ENCODE results near the gene MLLT6.
"Not testable (repeated sequence)": the region's sequence is repeated elsewhere in the genome, so short reads cannot be mapped to it uniquely, and the experiment has no call there.

MLLT6 gene

DNA sequence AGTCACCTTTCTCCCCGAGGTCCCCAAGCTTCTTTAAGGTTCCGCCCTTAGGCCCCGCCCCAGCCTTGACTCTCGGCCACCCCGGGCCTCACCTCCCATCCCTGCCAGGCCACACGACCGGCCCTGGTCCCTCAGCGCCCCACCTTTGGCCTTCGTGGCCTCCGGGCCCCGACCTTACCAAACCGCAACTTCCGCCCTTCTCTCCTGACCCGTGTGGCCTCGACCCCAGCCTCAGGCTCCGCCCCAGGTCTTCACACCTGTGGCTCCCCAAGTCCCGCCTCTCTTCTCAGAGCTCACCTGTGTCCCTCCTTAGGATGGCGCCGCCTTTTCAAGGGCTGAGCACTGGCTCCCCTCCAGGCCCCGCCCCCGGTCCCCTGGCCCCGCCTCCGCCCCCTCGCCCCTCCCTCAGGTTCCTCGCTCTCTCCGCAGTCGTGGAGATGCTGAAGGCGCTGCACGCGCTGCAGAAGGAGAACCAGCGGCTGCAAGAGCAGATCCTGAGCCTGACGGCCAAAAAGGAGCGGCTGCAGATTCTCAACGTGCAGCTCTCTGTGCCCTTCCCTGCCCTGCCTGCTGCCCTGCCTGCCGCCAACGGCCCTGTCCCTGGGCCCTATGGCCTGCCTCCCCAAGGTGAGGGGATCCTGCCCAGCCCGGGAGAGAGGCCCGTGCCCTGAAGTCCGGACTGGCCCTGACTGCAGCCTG lies 15.0 kb downstream of the MLLT6 start:
- Histone ChIP-seq H3K9me3 (no peaks in the 10 kb centered on the region), H3K27me3 (no peaks in the 10 kb centered on the region), H3K4me1 (peaks cover 26% of the 10 kb centered on the region), H3K36me3 (peaks cover 55% of the 10 kb centered on the region), H3K4me3 (ENCODE audit: low read depth, low read length) (no peak overlapping the region)
- peak; percentile 56 for DNase-seq
- TF ChIP-seq, protein P1, sequence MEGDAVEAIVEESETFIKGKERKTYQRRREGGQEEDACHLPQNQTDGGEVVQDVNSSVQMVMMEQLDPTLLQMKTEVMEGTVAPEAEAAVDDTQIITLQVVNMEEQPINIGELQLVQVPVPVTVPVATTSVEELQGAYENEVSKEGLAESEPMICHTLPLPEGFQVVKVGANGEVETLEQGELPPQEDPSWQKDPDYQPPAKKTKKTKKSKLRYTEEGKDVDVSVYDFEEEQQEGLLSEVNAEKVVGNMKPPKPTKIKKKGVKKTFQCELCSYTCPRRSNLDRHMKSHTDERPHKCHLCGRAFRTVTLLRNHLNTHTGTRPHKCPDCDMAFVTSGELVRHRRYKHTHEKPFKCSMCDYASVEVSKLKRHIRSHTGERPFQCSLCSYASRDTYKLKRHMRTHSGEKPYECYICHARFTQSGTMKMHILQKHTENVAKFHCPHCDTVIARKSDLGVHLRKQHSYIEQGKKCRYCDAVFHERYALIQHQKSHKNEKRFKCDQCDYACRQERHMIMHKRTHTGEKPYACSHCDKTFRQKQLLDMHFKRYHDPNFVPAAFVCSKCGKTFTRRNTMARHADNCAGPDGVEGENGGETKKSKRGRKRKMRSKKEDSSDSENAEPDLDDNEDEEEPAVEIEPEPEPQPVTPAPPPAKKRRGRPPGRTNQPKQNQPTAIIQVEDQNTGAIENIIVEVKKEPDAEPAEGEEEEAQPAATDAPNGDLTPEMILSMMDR (IDR thresholded peaks at IDR 0.05; ENCODE audit: low read depth, low read length): no peak

DNA sequence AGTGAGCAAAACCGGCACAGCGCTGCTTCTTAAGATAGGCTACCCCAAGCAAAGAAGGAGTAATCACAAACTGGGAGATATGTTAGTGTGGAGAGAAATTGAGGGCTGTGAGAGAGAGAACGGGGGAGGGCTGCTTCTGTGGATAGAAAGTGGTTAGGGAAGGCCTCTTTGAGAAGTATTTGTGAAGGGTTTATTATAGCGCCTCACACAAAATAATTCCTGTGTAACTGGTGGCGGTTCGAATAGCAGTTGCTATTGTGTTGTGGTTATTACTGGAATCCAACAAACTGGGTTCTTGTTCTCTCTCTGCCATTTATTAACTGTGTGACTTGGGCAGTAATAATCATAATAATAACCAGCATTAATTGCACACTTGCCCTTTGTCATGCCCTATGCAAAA lies 15.9 kb downstream of the MLLT6 start:
- H3K4me3 ChIP-seq (ENCODE audit: low read depth, low read length): no peak overlapping the region
- peaks cover 48% of the 10 kb centered on the region for H3K36me3 ChIP-seq
- DNase-seq: no peak
- TF ChIP-seq, protein P1 (IDR thresholded peaks at IDR 0.05; ENCODE audit: low read depth, low read length): no peak
- H3K9me3 ChIP-seq: no peaks in the 10 kb centered on the region
- H3K27me3 ChIP-seq: no peaks in the 10 kb centered on the region
- peaks cover 32% of the 10 kb centered on the region for H3K4me1 ChIP-seq

DNA sequence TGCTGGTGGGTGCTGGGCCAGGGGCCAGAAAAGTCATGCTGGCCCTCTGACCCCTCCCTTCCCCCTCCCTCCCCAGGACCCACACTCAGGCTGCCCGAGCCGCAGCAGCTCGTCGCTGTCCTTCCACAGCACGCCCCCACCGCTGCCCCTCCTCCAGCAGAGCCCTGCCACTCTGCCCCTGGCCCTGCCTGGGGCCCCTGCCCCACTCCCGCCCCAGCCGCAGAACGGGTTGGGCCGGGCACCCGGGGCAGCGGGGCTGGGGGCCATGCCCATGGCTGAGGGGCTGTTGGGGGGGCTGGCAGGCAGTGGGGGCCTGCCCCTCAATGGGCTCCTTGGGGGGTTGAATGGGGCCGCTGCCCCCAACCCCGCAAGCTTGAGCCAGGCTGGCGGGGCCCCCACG lies 16.7 kb downstream of the MLLT6 start:
- TF ChIP-seq, protein P1 (IDR thresholded peaks at IDR 0.05; ENCODE audit: low read depth, low read length): no peak
- H3K27me3 ChIP-seq: no peaks in the 10 kb centered on the region
- H3K4me3 ChIP-seq (ENCODE audit: low read depth, low read length): no peak overlapping the region
- peaks cover 32% of the 10 kb centered on the region for H3K4me1 ChIP-seq
- no peaks in the 10 kb centered on the region for H3K9me3 ChIP-seq
- no peak for DNase-seq
- H3K36me3 ChIP-seq: peaks cover 42% of the 10 kb centered on the region

DNA sequence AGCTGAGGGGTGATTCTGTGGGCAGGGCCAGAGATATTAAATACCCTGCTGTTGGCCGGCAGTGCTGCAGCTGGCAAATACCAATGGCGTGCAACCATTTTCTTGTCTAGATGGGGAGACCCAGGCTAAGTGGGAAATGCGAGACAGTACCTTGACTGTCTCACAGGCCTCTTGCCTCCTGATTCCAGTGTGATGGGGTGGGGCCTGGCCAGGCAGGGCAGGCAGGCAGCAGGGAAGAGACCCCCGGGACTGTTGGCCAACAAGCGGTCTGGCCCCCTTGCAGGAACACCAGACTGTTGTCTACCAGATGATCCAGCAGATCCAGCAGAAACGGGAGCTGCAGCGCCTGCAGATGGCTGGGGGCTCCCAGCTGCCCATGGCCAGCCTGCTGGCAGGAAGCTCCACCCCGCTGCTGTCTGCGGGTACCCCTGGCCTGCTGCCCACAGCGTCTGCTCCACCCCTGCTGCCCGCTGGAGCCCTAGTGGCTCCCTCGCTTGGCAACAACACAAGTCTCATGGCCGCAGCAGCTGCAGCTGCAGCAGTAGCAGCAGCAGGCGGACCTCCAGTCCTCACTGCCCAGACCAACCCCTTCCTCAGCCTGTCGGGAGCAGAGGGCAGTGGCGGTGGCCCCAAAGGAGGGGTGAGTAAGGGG lies 19.4 kb downstream of the MLLT6 start:
- Histone ChIP-seq H3K27me3 (no peaks in the 10 kb centered on the region), H3K4me3 (ENCODE audit: low read depth, low read length) (no peak overlapping the region; the same call in 1 of the 2 replicates), H3K36me3 (peaks cover 23% of the 10 kb centered on the region), H3K9me3 (no peaks in the 10 kb centered on the region), H3K4me1 (peaks cover 32% of the 10 kb centered on the region)
- TF ChIP-seq, protein P1 (IDR thresholded peaks at IDR 0.05; ENCODE audit: low read depth, low read length): 0 out of 2 replicates have a peak, but pooled peaks have one; percentile 4
- peak; percentile 93 for DNase-seq

DNA sequence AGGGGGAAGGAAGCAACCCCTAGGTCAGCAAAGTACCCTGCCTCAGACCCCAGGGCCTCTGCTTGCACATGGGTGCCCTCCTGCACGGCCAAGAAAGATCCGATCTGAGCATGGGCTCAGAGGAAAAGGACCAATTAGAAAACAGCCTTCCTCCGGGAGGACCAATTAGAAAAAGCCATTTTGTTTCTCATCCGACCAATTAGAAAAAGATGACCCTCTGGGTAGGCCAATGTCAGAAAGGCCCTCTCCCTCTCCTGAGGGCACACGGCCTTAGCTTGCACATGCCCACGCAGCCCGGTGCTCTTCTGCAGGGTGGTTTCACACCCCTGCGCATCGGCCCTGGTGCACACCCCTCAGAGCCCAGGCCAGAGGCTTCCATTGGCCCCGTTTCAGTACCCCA lies 20.0 kb downstream of the MLLT6 start:
- H3K4me1 ChIP-seq: peaks cover 30% of the 10 kb centered on the region
- DNase-seq: no peak
- H3K36me3 ChIP-seq: peaks cover 21% of the 10 kb centered on the region; the same call in 1 of the 2 replicates
- H3K4me3 ChIP-seq (ENCODE audit: low read depth, low read length): no peak overlapping the region
- TF ChIP-seq, protein P1 (IDR thresholded peaks at IDR 0.05; ENCODE audit: low read depth, low read length): no peak
- no peaks in the 10 kb centered on the region for H3K27me3 ChIP-seq
- no peaks in the 10 kb centered on the region for H3K9me3 ChIP-seq

DNA sequence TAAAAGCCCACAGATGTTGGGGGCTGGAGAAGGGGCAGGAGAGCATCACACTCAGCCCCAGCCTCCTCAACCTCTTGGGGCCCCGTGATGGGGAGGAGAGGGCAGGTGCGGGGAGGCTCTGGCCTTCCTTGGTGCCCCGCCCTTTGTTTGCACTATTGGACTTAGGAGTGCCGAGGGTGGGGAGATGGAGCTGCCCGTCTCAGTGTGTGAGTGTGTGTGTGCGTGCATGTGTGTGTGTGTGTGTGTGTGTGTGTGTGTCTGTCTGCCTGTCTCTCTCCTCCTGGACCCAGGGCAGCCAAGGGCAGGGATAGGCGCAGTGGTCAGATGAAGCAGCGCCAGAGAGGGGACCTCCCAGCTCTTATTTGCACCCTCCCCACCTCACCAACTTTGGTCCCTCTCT lies 21.1 kb downstream of the MLLT6 start:
- H3K9me3 ChIP-seq; H3K27me3 ChIP-seq; H3K4me3 ChIP-seq (ENCODE audit: low read depth, low read length); DNase-seq: not testable (repeated sequence)
- peaks cover 12% of the 10 kb centered on the region; the same call in 1 of the 2 replicates for H3K36me3 ChIP-seq
- peaks cover 26% of the 10 kb centered on the region for H3K4me1 ChIP-seq

Measured in BE2C (cell line).